ACHN (cell line): ENCODE measurements around the gene SYTL3.
"Not testable (repeated sequence)": the region's sequence is repeated elsewhere in the genome, so short reads cannot be mapped to it uniquely, and the experiment has no call there.

Experiments
- DNase-seq: peaks from one replicate; pipeline ENCODE4 v3.0.0-alpha.2; 2015
- in situ Hi-C: cut with HindIII; loops from 2 replicates; pipeline ENCODE4 v1.10.0; 2017; ENCODE audit warnings: low sequenced_read_pairs, low pct_ligation_motif_present, low pct_unique_long_range_greater_than_20kb

The SYTL3 gene

GRCh38 chr6:158654498-158654897 lies 4.6 kb downstream of the SYTL3 start:
- in situ Hi-C loops = no loop called here
- DNase-seq = no peak

GRCh38 chr6:158654960-158655489 lies 5.2 kb downstream of the SYTL3 start:
- no peak for DNase-seq
- in situ Hi-C loops = no loop called here

- DNase-seq = no peak
- in situ Hi-C loops = no loop called here
Observed at GRCh38 chr6:158655569-158656450, 6.0 kb downstream of the SYTL3 start.

DNA sequence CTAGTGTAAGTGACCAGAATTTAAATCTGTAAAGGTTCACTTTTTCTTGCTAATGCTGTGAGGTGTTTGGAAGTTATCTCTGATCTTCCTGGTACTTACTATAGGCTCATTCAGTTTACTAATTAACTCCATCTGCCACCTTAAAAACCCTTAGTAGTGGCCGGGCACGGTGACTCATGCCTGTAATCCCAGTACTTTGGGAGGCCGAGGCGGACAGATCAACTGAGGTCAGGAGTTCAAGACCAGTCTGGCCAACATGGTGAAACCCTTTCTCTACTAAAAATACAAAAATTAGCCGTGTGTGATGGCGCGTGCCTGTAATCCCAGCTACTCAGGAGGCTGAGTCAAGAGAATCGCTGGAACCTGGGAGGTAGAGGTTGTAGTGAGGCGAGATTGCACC lies 7.1 kb downstream of the SYTL3 start:
- DNase-seq = peak; percentile 82
- in situ Hi-C loops = not testable (repeated sequence)

GRCh38 chr6:158660333-158660754 lies 10.5 kb downstream of the SYTL3 start:
- in situ Hi-C loops = no loop called here
- peak; percentile 42 for DNase-seq

GRCh38 chr6:158661156-158661685 lies 11.4 kb downstream of the SYTL3 start:
- no peak for DNase-seq
- in situ Hi-C loops = no loop called here

- DNase-seq = no peak
- in situ Hi-C loops = no loop called here
Observed at GRCh38 chr6:158662607-158662953, 12.7 kb downstream of the SYTL3 start.

GRCh38 chr6:158662954-158663624 lies 13.2 kb downstream of the SYTL3 start:
- in situ Hi-C loops = no loop called here
- DNase-seq = no peak

- no peak for DNase-seq
- in situ Hi-C loops = no loop called here
Observed at GRCh38 chr6:158663625-158664165, 13.8 kb downstream of the SYTL3 start.

GRCh38 chr6:158665332-158665731 lies 15.5 kb downstream of the SYTL3 start:
- in situ Hi-C loops = no loop called here
- no peak for DNase-seq

- DNase-seq = no peak
- in situ Hi-C loops = no loop called here
Observed at GRCh38 chr6:158666628-158667359, 16.9 kb downstream of the SYTL3 start.

- DNase-seq = no peak
- in situ Hi-C loops = no loop called here
Observed at GRCh38 chr6:158667360-158667981, 17.6 kb downstream of the SYTL3 start.

DNA sequence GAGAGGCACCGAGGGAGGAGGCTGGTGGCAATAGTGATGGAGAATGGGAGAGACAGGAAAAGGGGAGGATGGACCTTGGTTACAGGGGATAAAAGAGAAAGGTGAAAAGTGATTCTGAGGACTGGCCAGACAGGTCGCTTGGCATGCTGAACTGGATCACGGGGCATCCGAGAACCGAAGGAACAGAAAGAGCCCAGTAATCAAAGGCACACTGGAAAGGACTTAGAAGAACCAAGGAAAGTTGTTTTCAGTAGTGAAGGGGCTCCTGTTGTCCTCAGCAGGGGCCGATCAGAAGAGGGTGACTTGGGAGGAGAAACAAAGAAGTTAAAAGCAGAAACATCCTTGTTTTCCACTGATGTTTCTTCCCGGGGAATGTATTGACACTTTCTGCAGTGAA lies 18.9 kb downstream of the SYTL3 start:
- in situ Hi-C loops = no loop called here
- no peak for DNase-seq

DNA sequence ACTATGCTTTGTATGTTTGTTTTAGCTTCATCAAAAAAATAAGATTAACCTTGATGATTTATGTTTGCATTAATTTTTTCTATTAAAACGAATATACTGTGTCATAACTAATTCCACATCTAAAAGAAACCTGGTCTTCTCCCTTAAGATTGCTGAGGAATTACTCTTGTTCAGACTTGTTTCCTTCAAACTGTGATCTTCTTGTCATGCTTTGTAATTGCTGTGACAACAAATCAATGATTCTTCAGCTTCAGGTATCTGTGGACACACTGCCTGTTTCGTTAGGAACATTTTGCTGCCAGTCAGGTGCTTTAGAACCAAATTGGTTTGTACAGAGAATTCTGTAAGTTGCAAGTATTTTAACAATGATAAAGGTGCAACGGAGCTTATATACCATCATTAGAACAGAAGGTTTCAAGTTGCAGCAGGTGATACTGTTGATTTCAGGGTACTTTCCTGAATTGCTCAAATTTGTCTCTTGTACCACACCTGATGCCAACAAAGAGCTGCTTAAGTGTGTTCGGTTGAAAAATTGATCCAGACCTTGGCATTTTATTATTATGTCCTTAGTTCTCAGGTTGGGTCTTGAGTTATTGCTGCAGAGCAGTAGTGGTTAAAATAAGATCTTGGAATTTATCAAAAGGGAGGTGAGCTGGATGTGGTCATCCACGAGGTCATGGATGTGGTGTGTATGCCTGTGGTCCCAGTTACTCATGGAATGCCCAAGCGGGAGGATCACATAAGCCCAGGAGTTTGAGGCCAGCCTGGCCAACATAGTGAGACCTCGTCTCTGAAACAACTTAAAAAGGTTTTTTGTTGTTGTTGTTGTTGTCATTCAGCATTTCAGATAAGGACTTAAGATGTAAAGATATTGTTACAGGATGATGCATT lies 19.5 kb downstream of the SYTL3 start:
- DNase-seq = no peak
- in situ Hi-C loops = no loop called here

GRCh38 chr6:158672119-158672518 lies 22.3 kb downstream of the SYTL3 start:
- in situ Hi-C loops, DNase-seq: not testable (repeated sequence)

DNA sequence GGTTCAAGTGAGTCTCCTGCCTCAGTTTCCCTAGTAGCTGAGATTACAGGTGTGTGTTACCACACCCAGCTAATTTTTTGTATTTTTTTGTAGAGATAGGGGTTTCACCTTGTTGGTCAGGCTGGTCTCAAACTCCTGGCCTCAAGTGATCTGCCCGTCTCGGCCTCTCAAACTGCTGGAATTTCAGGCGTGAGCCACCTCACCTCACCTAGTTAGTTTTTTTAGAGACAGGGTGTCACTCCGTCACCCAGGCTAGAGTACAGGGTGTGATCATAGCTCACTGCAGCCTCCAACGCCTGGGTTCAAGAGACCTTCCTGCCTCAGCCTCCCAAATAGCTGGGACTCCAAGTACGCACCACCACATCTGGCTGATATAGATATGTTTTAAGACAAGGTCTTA lies 22.9 kb downstream of the SYTL3 start:
- in situ Hi-C loops = no loop called here

GRCh38 chr6:158674342-158675131 lies 24.7 kb downstream of the SYTL3 start:
- in situ Hi-C loops = no loop called here
- DNase-seq = no peak

More for the DNA sequence above, 22.9 kb downstream of the SYTL3 start:
- DNase-seq = no peak
